Testis (tissue), 3 donors: Measurements from ENCODE around the gene FMO1. TPM values are rescaled to one million over a fixed set of nuclear protein-coding genes. Genes with fewer than 3 reads are reported as not detected.

ENCODE experiments used
- DNase-seq: peaks from one replicate; pipeline ENCODE4 v3.0.0-alpha.2; 2019
- H3K27ac ChIP-seq, 2 donors: fragments of 200-600 bp; sonication (generic); one replicate each; pipeline ENCODE4 v1.5.1; 2019
- H3K27me3 ChIP-seq: fragments of 200-600 bp; sonication (generic); one replicate; pipeline ENCODE4 v1.5.1; 2019
- H3K36me3 ChIP-seq: fragments of 200-600 bp; sonication (generic); one replicate; pipeline ENCODE4 v1.5.1; 2017; ENCODE audit warnings: low read depth; ENCODE audit errors: missing control alignments
- H3K4me1 ChIP-seq: fragments of 200-600 bp; sonication (generic); one replicate; pipeline ENCODE4 v1.5.1; 2019
- H3K4me3 ChIP-seq, 2 donors: fragments of 200-600 bp; sonication (generic); one replicate each; pipeline ENCODE4 v1.5.1; 2017 to 2019
- H3K9me3 ChIP-seq: fragments of 200-600 bp; sonication (generic); one replicate; pipeline ENCODE4 v1.5.1; 2017
- POLR2A ChIP-seq: fragments of 450-650 bp; IDR thresholded peaks from one replicate; pipeline ENCODE4 v1.6.1; 2017; ENCODE audit warnings: antibody characterized with exemption, mild to moderate bottlenecking, moderate library complexity
- WGBS, 2 donors: methylation state at CpG; one replicate each; pipeline ENCODE4 v1.1.5; 2018; 5-methylcytosine and 5-hydroxymethylcytosine counted together
- intact Hi-C: fragments of 100-400 bp; cut with DNase I; formaldehyde crosslinking; loops from one replicate; pipeline ENCODE4 v1.15.1; 2023; ENCODE audit warnings: low total_unique reads
- polyA plus RNA-seq: library from polyadenylated mRNA; stranded (reverse); fragments of 350-450 nt; fragmentation: Illumina TruSeq; extraction: RNeasy Lipid Tissue Mini Kit (QIAGEN cat#74804); gene quantifications from one replicate; pipeline ENCODE4 v1.2.3, GENCODE V29; 2014; ENCODE audit warnings: low read depth, low replicate concordance; ENCODE audit not compliant: insufficient read depth
- total RNA-seq, 2 donors: library from RNA; depleted of rRNA; stranded (reverse); fragments of >200 nt; gene quantifications; one replicate each; pipeline ENCODE4 v1.2.3, GENCODE V29; 2016
- TF ChIP-seq, protein P1 (sequence below), 3 experiments: fragments of 450-650 bp in 2 of 3; fragments of 200-600 bp in 1 of 3; sonication (generic) in 1 of 3; IDR thresholded peaks; one replicate each; pipeline ENCODE4 v1.5.1; 2016 to 2019; ENCODE audit warnings: antibody characterized with exemption in 3 of 3, mild to moderate bottlenecking in 2 of 3, moderate library complexity in 1 of 3

The FMO1 gene
- total and polyA plus RNA-seq, 3 donors from 2014 or later = 1.7 to 3.7 TPM; not detected in 1

DNA sequence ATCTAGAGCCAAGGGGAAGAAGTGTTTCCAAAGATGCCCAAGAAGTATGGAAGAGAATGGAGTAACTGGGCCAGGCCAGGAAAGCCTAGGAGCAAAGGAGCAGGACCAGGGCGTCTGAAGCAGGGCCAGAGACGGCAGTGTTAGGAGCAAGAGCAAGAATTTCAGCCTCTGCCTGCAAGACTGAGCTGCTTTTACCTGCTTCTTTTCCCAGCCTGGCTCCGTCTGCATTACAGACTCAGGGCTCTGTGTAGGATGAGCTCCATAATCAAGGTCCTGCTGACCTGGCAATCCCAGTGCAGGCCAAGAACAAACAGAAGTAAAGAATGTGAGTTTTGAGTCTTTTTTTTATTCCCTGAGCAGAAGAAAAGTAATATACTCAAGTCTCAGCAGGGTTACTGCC is 10.1 kb downstream of the FMO1 start:
- Histone ChIP-seq H3K4me1 (peaks cover 12% of the 10 kb centered on the region), H3K27me3 (no peaks in the 10 kb centered on the region), H3K27ac (no peak overlapping the region), H3K36me3 (no peaks in the 10 kb centered on the region), H3K4me3 (no peak overlapping the region), H3K9me3 (no peaks in the 10 kb centered on the region)
- TF ChIP-seq, protein P1, sequence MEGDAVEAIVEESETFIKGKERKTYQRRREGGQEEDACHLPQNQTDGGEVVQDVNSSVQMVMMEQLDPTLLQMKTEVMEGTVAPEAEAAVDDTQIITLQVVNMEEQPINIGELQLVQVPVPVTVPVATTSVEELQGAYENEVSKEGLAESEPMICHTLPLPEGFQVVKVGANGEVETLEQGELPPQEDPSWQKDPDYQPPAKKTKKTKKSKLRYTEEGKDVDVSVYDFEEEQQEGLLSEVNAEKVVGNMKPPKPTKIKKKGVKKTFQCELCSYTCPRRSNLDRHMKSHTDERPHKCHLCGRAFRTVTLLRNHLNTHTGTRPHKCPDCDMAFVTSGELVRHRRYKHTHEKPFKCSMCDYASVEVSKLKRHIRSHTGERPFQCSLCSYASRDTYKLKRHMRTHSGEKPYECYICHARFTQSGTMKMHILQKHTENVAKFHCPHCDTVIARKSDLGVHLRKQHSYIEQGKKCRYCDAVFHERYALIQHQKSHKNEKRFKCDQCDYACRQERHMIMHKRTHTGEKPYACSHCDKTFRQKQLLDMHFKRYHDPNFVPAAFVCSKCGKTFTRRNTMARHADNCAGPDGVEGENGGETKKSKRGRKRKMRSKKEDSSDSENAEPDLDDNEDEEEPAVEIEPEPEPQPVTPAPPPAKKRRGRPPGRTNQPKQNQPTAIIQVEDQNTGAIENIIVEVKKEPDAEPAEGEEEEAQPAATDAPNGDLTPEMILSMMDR (IDR thresholded peaks at IDR 0.05) = no peak
- TF ChIP-seq POLR2A = no peak
- WGBS, 2 donors = 43 to 61% methylated on average over 3 of the region's 3 CpGs
- intact Hi-C loops = no loop called here
- DNase-seq = no peak

DNA sequence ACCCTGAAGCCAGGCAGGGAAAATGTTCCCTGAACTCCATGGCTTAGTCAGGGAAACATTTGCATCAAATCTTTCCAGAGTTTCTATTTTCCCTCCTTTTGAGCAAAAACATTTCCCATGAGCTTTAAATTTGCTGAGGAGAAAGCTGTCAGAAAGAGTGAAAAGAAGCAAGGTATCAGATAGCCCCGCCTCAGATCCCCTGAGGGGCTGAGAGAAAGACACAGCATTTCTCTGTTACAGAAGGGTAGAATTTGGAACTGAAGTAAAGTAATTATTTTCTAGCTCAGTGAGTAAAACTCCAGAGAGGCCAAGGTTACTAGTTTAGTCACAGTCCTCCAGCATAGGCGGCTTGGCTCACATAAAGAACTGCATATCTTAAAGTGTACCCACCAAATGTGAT is 10.6 kb downstream of the FMO1 start:
- Histone ChIP-seq H3K4me1 (peaks cover 12% of the 10 kb centered on the region), H3K27me3 (no peaks in the 10 kb centered on the region), H3K36me3 (no peaks in the 10 kb centered on the region), H3K9me3 (no peaks in the 10 kb centered on the region), H3K4me3 (no peak overlapping the region), H3K27ac (no peak overlapping the region)
- no peak for DNase-seq
- intact Hi-C loops = no loop called here
- TF ChIP-seq POLR2A = no peak
- TF ChIP-seq, protein P1 (IDR thresholded peaks at IDR 0.05) = no peak
- WGBS, 2 donors = 61 to 63% methylated on average over 2 of the region's 2 CpGs

DNA sequence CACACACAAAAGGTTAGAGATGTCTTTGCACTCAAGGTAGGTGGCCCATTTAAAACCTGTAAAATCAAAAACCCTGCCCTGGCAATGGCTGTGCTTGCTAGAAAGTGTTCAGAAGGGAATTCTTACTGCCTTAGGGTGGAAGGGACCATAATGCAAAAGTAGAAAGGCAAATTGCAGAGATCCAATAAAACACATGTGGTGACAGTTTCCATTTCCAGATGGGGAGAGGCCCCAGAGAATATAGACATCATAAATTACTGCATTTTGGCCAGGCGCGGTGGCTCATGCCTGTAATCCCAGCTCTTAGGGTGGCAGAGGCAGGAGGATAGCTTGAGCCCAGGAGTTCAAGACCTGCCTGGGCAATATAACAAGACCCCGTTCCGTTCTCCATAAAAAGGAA is 13.0 kb downstream of the FMO1 start:
- no peak for DNase-seq
- no peaks in the 10 kb centered on the region for H3K9me3 ChIP-seq
- intact Hi-C loops = no loop called here
- H3K27me3 ChIP-seq = no peaks in the 10 kb centered on the region
- H3K27ac ChIP-seq = no peak overlapping the region
- no peaks in the 10 kb centered on the region for H3K36me3 ChIP-seq
- H3K4me1 ChIP-seq = peaks cover 12% of the 10 kb centered on the region
- no peak for TF ChIP-seq POLR2A
- TF ChIP-seq, protein P1 (IDR thresholded peaks at IDR 0.05) = no peak
- WGBS, 2 donors = 95 to 100% methylated on average over 4 of the region's 4 CpGs
- H3K4me3 ChIP-seq = no peak overlapping the region

- peaks cover 4% of the 10 kb centered on the region for H3K4me1 ChIP-seq
- H3K4me3 ChIP-seq = no peak overlapping the region
- no peaks in the 10 kb centered on the region for H3K36me3 ChIP-seq
- no peaks in the 10 kb centered on the region for H3K27me3 ChIP-seq
- H3K27ac ChIP-seq = no peak overlapping the region
- DNase-seq = no peak
- H3K9me3 ChIP-seq = no peaks in the 10 kb centered on the region
- TF ChIP-seq, protein P1 (IDR thresholded peaks at IDR 0.05) = no peak
- no peak for TF ChIP-seq POLR2A
- intact Hi-C loops = no loop called here
- WGBS, 2 donors = 39 to 61% methylated on average over 2 of the region's 2 CpGs
These were observed 15.6 kb downstream of the FMO1 start for GRCh38 chr1:171263901-171264300.

- 84 to 86% methylated on average over 2 of the region's 2 CpGs for WGBS, 2 donors
- intact Hi-C loops = no loop called here
- Histone ChIP-seq H3K4me1 (no peaks in the 10 kb centered on the region), H3K27ac (no peak overlapping the region), H3K9me3 (no peaks in the 10 kb centered on the region), H3K27me3 (no peaks in the 10 kb centered on the region), H3K4me3 (no peak overlapping the region), H3K36me3 (no peaks in the 10 kb centered on the region)
- DNase-seq = no peak
- TF ChIP-seq, protein P1 (IDR thresholded peaks at IDR 0.05) = no peak
- no peak for TF ChIP-seq POLR2A
These were observed 17.4 kb downstream of the FMO1 start for GRCh38 chr1:171265686-171266085.
